Adrenal gland (tissue), 12 donors: ENCODE results near the gene DPP4. TPM values are rescaled to one million over a fixed set of nuclear protein-coding genes. Genes with fewer than 3 reads are reported as not detected.

ENCODE experiments used
- DNase-seq, 7 donors: peaks; one replicate each; pipeline ENCODE4 v3.0.0-alpha.2; 2019 to 2020
- H3K27ac ChIP-seq, 5 donors: fragments of 200-600 bp; sonication (generic) in 4 of 5; 1 replicate in 3 of 5; 2 replicates in 2 of 5; pipeline versions ENCODE4 v1.5.1 to v1.8.0; 2016 to 2020; ENCODE audit warnings: mild to moderate bottlenecking in 1 of 5
- H3K27me3 ChIP-seq: fragments of 200-600 bp; 2 replicates; pipeline ENCODE4 v1.8.0; 2021
- H3K36me3 ChIP-seq, 2 donors: fragments of 200-600 bp; replicated peaks in 1 of 2; 1 replicate in 1 of 2; 2 replicates in 1 of 2; pipeline versions ENCODE4 v1.5.1 to v1.8.0; 2018 to 2022
- H3K4me1 ChIP-seq, 2 donors: fragments of 200-600 bp; replicated peaks in 1 of 2; 1 replicate in 1 of 2; 2 replicates in 1 of 2; pipeline versions ENCODE4 v1.5.1 to v1.8.0; 2018 to 2021
- H3K4me3 ChIP-seq, 4 donors: fragments of 200-600 bp; sonication (generic) in 3 of 4; one replicate each; pipeline ENCODE4 v1.5.1; 2016 to 2018
- H3K9me3 ChIP-seq, 3 donors: fragments of 200-600 bp; sonication (generic) in 1 of 3; replicated peaks in 1 of 3; 1 replicate in 2 of 3; 2 replicates in 1 of 3; pipeline versions ENCODE4 v1.5.1 to v1.8.0; 2016 to 2021
- CTCF ChIP-seq, 6 experiments: fragments of 450-650 bp in 4 of 6; fragments of 200-600 bp in 2 of 6; sonication (generic) in 1 of 6; IDR thresholded peaks; 1 replicate in 5 of 6; 2 replicates in 1 of 6; pipeline versions ENCODE4 v1.5.1 to v1.8.0; 2016 to 2021; ENCODE audit warnings: antibody characterized with exemption in 6 of 6, mild to moderate bottlenecking in 2 of 6, moderate library complexity in 1 of 6
- POLR2A ChIP-seq, 2 donors: fragments of 450-650 bp; IDR thresholded peaks; one replicate each; pipeline ENCODE4 v1.6.1; 2017; ENCODE audit warnings: antibody characterized with exemption in 2 of 2, mild to moderate bottlenecking in 2 of 2, moderate library complexity in 1 of 2
- WGBS, 4 donors: extraction: QIAGEN DNeasy Blood & Tissue Kit in 2 of 4; methylation state at CpG; one replicate each; pipeline versions ENCODE4 v1.1.5 to v1.1.7; 2013 to 2017; 5-methylcytosine and 5-hydroxymethylcytosine counted together
- intact Hi-C, 2 donors: fragments of 100-400 bp; cut with DNase I; formaldehyde crosslinking; loops; one replicate each; pipeline versions ENCODE4 v1.14.1 to v1.15.0; 2022 to 2023
- polyA plus RNA-seq, 3 donors: library from polyadenylated mRNA; stranded (reverse); fragments of 200-250 nt in 2 of 3; fragments of 350-450 nt in 1 of 3; fragmentation: Illumina TruSeq in 1 of 3; extraction: RNeasy Lipid Tissue Mini Kit (QIAGEN cat#74804) in 1 of 3; gene quantifications; one replicate each; pipeline ENCODE4 v1.2.3, GENCODE V29; 2013 to 2014
- total RNA-seq, 9 donors: library from RNA; depleted of rRNA in 4 of 9; stranded (reverse); fragments of >200 nt in 4 of 9; fragments of 120-200 nt in 1 of 9; fragmentation: NEBNext Ultra II Directional in 1 of 9; extraction: Animal tissue kit (Norgen Biotek cat#: 25700) in 1 of 9; gene quantifications; one replicate each; pipeline versions ENCODE4 v1.1.0 to v1.2.4, GENCODE V29; 2013 to 2023
- donor health status: healthy with polysubstance abuse.
- donor health status: Bipolar disorder and iron deficiency.
- donor health status: DM: yes; HTN: yes; CAD: no.
- donor health status: DM: no; HTN: no; CAD: no.
- donor health status: DM: no; HTN: no; CAD: no.
- donor health status: DM: yes; HTN: yes; CAD: no.

Gene DPP4
- total and polyA plus RNA-seq, 12 donors: 0.72 to 49.2 (median 7.8) TPM

- no peaks in the 10 kb centered on the region for H3K4me1 ChIP-seq
- 70 to 80% (median 74%) methylated on average over 9 of the region's 9 CpGs for WGBS, 4 donors
- H3K9me3 ChIP-seq: no peaks in the 10 kb centered on the region
- peak overlapping the region in 1 of 4 donors; percentile 27 for H3K4me3 ChIP-seq
- TF ChIP-seq POLR2A (IDR thresholded peaks at IDR 0.05) (no peak), CTCF (IDR thresholded peaks at IDR 0.05) (no peak)
- no peak for DNase-seq
- peak overlapping the region in 1 of 5 donors; percentile 22 for H3K27ac ChIP-seq
- intact Hi-C loops: no loop called here
- no peaks in the 10 kb centered on the region for H3K36me3 ChIP-seq
- peaks cover 11% of the 10 kb centered on the region for H3K27me3 ChIP-seq
Observed at GRCh38 chr2:162013514-162014475, 60.2 kb downstream of the DPP4 start.

GRCh38 chr2:162012565-162013058 lies 61.4 kb downstream of the DPP4 start:
- no peak for DNase-seq
- H3K9me3 ChIP-seq: no peaks in the 10 kb centered on the region
- H3K36me3 ChIP-seq: no peaks in the 10 kb centered on the region
- H3K27me3 ChIP-seq: peaks cover 11% of the 10 kb centered on the region
- no peak overlapping the region for H3K27ac ChIP-seq
- H3K4me1 ChIP-seq: no peaks in the 10 kb centered on the region
- H3K4me3 ChIP-seq: no peak overlapping the region
- intact Hi-C loops: no loop called here
- WGBS, 4 donors: 53 to 67% (median 60%) methylated on average over 2 of the region's 2 CpGs
- TF ChIP-seq POLR2A (IDR thresholded peaks at IDR 0.05): no peak
- no peak for TF ChIP-seq CTCF (IDR thresholded peaks at IDR 0.05)

GRCh38 chr2:162011706-162012564 lies 62.1 kb downstream of the DPP4 start:
- no peak for DNase-seq
- Histone ChIP-seq H3K36me3 (no peaks in the 10 kb centered on the region), H3K27me3 (peaks cover 11% of the 10 kb centered on the region), H3K4me3 (no peak overlapping the region), H3K27ac (no peak overlapping the region), H3K4me1 (no peaks in the 10 kb centered on the region), H3K9me3 (no peaks in the 10 kb centered on the region)
- TF ChIP-seq POLR2A (IDR thresholded peaks at IDR 0.05) (no peak), CTCF (IDR thresholded peaks at IDR 0.05) (no peak)
- 79 to 92% (median 84%) methylated on average over 2 of the region's 2 CpGs for WGBS, 4 donors
- intact Hi-C loops: no loop called here

- Histone ChIP-seq H3K4me3 (no peak overlapping the region), H3K27ac (no peak overlapping the region), H3K9me3 (no peaks in the 10 kb centered on the region), H3K36me3 (no peaks in the 10 kb centered on the region), H3K27me3 (no peaks in the 10 kb centered on the region), H3K4me1 (no peaks in the 10 kb centered on the region)
- no peak for DNase-seq
- TF ChIP-seq POLR2A (IDR thresholded peaks at IDR 0.05): no peak
- TF ChIP-seq CTCF (IDR thresholded peaks at IDR 0.05): no peak
- intact Hi-C loops: loop anchor here in 1 of 2 donors (2.0 kb wide), 1 partner anchor 113 kb away; no protein-coding TSS in a partner anchor
- 0 to 51% (median 24%) methylated on average over 2 of the region's 2 CpGs for WGBS, 4 donors
Observed at GRCh38 chr2:162009543-162009942, 64.5 kb downstream of the DPP4 start.
